NCI-H2196 (cell line): ENCODE measurements around the gene ZCWPW1.
"Not testable (repeated sequence)": the region's sequence is repeated elsewhere in the genome, so short reads cannot be mapped to it uniquely, and the experiment has no call there.

Experiments
- DNase-seq: peaks from one replicate; lab custom pipeline; 2025; ENCODE audit not compliant: unreplicated experiment; lab: John Stamatoyannopoulos, UW

Gene ZCWPW1

DNA sequence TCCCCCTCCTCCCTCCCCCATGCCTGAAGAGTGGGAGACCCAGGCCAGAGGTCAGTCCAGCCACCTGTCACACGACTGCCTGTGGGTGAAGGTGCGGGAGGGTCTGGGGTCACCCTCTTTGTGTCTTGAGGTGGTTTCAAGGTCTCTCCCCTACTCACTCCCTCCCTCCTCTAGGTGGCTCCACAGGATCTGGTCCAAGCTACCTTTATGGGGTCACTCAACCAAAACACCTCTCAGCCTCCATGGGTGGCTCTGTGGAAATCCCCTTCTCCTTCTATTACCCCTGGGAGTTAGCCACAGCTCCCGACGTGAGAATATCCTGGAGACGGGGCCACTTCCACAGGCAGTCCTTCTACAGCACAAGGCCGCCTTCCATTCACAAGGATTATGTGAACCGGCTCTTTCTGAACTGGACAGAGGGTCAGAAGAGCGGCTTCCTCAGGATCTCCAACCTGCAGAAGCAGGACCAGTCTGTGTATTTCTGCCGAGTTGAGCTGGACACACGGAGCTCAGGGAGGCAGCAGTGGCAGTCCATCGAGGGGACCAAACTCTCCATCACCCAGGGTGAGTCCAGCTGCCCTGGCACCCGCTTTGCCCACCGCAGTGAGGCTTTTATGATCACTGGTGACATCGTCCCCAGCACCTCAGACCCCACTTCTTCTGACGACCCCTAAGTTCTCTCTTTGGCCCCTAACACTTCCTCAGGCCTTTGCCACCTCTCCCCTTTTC is 54.5 kb downstream of the ZCWPW1 start:
- not testable (repeated sequence) for DNase-seq

DNA sequence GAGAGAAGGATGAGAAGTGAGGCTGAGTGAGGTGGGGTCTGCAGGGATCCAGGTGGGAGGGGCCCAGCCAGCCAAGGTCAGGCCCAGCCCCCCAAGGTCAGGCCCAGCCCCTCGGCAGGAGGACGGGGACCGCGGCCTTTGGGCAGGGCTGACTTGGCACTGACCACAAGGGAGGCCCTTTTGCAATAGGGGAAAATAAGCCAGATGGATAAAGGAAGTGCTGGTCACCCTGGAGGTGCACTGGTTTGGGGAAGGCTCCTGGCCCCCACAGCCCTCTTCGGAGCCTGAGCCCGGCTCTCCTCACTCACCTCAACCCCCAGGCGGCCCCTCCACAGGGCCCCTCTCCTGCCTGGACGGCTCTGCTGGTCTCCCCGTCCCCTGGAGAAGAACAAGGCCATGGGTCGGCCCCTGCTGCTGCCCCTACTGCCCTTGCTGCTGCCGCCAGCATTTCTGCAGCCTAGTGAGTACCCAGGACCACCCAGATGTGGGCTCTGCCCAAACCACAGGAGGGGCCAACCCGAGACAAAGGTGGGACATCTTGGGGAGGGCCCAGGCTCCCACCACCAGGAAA is 55.2 kb downstream of the ZCWPW1 start, which contains the start of gene PILRA:
Gene PILRA, plus strand, starts transcription at position 227 of the 571 bp plus-strand sequence. Its CDS starts 170 bp downstream, at position 397.
- no peak for DNase-seq

DNA sequence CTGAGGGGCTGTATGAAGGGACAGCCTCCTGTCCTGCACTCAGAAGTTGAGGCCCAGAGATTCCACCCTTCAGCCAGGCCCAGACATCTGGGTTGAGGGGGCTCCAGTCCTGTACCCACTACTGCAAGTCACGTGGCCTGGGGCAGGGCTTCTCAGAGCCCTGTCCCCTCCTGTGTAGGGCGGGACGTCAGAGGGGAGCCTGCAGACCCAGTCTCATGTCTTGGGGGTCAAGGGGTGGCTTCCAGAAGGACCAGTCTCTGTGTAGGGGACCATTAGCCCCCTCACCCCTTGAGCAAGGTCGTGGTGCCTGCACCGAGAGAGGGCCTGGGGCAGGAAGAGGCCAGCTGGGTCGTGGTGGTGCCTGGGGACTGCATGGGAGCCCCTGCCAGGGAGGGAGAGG is 55.8 kb downstream of the ZCWPW1 start:
- no peak for DNase-seq

DNA sequence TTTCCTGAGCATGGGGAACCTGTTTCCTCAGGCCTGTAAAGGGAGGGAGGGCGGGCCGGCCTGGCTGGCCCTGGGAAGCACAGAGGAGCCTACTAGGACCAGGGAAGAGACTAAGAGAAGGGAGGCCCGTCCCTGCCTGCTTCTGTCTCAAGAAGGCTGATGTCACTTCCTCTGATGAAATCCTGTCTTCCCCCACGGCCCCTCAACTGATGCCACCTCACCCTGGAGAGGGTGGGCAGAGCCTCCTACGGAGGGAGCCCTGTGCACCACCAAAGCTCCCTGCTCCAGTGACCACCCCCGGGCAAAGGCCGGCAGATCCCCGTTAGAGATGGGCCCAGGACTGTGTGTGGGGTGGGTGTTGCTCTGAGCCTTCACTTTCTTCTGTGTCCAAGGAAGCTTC is 56.2 kb downstream of the ZCWPW1 start:
- DNase-seq = no peak

DNA sequence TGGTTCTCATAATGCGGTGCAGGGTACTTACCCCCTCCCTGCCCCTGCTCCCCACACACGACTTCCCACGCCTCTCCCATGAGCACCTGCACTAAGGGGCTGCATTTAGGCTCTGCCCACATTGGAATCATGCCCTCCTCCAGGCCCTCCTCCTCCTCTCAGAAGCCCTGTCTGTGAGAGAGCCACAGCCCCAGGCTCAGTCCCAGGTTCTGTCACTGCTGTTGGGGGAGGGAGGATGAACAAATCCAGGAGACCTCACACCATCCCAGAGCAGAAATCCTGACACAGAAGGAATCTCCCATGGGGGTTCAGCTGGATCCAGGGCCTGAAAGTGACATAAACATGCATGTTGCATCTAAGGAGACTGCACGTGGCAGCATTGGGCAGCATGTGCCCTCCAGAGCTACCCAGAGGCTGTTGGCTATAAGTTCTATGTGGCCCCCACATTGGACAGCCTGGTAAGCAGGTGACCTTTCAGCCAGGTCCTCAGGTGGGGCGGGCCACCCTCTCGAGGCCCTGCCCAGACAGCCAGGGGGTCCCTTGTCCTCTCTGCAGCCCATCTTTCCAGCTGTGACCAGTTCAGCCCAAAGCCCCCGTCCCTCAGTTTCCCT is 56.8 kb downstream of the ZCWPW1 start:
- no peak for DNase-seq

DNA sequence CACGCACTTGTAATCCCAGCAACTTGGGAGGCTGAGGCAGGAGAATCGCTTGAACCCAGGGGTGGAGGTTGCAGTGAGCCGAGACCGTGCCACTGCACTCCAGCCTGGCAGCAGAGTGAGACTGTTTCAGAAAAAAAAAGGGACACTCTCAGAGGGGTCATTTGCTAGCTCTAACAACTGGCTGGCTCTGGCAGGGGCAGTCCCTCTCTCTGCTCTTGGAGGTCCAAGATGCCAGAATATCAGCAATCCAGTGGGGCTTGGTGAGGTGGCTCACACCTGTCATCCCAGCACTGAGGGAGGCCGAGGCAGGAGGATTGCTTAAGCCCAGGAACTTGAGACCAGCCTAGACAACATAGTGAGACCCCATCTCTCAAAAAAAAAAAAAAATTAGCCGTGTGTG is 57.8 kb downstream of the ZCWPW1 start:
- DNase-seq = no peak

DNA sequence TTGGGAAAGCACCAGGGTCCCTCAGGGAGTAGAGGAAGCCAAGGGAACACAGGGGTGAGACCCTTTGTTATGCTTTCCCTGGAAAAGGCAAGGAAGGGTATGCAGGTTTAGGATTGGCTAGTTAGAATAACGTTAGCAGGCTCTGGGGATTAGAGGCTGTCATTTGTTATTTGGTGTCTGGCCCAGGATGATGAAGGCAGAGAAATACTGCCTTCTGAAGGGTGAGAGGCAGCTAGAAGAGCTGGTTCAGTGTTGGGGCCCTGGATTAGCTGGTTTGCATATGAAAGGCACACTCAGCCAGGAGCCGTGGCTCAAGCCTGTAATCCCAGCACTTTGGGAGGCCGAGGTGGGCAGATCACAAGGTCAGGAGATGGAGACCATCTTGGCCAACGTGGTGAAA is 58.2 kb downstream of the ZCWPW1 start:
- no peak for DNase-seq

DNA sequence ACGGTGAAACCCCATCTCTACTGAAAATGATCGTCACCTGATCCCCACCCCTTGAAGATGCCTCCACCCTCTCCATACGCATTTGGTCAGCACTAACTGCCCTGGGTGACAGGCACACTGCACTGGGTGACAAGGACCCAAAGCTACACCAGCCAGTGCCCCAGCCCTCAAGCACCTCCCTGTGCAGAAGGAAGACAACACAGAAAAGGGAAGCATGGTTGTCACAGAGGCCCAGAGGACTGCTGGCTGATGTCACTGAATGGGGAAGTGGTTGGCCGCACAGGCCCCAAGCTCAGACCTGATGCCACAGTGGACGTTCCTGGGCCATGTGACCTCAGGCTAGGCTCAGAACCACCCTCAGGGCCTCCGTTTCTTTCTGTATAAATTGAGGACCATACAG is 59.4 kb downstream of the ZCWPW1 start:
- DNase-seq = no peak

DNA sequence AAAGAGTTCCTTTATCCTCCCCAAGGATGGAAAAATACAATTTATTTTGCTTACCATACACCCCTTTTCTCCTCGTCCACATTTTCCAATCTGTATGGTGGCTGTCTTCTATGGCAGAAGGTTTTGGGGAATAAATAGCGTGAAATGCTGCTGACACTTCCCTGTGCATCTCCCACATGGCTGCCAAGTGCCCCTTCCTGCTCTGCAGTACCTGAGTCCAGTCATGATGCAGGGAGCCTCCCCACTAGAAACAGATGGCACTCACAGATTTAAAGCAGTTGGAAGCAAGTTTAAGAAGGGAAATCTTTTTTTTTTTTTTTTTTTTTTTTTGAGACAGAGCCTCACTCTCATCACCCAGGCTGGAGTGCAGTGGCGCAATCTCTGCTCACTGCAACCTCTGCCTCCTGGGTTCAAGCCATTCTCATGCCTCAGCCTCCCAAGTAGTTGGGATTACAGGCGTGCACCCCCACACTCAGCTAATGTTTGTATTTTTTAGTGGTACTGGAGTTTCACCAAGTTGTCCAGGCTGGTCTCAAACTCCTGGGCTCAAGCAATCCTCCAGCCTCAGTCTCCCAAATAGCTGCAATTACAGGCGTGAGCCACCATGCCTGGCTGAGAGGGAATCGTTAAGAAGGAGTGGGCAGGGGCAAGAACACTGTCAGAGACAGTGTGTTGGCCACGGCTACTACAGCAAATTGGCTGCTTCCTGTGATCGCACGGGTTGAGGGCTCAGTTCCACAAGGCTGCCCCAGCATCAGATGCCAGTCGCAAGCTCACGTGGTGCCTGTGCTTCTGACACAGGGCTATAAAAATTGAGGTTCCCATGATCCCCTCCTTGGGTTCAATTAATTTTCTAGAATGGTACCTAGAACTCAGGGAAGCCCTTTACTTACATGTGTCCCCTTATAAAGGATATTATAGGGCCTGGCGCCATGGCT is 60.6 kb downstream of the ZCWPW1 start:
- no peak for DNase-seq

DNA sequence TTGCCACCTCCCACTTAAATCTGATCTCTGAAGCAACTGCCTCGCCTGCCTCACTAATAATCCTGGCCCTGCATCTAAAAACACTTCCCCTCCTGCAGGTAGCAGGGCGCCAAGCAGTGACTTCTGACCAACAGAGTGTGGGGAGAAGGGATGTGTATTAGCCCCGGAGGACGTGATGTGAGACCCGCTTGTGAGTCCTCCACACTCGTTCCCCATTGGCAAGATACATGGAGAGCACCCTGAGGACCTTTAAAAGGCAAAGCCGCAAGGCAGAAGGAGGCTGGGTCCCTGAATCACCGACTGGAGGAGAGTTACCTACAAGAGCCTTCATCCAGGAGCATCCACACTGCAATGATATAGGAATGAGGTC is 61.3 kb downstream of the ZCWPW1 start:
- DNase-seq = no peak

DNA sequence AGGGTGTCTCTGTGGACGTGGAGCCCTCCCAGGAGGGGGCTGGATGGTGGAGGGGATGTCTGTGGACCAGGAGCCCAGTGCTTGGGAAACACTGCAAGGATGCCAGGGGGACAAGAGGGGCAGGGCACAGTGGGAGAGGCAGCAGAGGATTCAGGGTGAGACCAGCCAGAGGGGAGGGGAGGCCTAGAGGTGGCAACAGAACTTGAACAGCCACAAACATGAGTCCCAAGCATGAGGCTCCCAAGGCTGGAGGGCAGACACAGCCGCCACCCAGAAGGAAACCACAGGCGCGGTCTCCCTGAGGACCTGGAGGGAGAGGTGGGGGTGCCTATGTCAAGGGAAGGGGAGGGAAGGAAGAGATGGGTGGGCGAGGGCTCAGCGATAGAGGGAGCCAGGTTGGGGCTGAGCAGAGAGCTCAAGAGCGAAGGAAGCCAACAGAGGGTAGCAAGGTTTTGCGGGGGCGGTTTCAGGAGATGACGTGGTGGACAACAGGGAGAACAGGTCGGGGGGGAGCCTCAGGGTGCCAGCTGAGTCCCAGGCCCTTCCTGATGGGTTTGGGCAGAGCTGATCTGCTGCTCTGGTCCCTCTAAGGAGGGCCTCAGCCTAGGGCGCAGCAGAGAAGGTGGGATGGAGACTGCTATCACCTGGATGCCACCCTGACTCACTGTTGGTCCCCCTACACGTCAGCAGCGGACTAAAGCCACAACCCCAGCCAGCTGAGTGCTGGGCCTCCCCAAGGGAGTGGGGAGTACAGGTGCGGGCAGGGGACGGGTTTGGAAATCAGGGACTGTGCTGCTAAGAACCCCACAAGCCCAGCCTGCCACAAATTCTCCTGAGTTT is 61.9 kb downstream of the ZCWPW1 start:
- no peak for DNase-seq

DNA sequence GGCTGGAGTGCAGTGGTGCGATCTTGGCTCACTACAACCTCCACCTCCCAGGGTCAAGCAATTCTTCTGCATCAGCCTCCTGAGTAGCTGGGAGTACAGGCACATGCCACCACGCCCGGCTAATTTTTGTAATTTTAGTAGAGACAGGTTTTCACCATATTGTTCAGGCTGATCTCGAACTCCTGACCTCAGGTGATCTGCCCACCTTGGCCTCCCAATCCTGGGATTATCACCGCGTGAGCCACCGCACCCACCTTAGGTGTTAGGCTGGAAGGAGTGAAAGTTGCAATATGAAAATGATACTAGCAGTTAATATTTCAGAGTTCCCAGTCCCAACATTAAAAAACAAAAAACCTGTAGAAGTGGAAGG is 62.5 kb downstream of the ZCWPW1 start:
- not testable (repeated sequence) for DNase-seq

DNA sequence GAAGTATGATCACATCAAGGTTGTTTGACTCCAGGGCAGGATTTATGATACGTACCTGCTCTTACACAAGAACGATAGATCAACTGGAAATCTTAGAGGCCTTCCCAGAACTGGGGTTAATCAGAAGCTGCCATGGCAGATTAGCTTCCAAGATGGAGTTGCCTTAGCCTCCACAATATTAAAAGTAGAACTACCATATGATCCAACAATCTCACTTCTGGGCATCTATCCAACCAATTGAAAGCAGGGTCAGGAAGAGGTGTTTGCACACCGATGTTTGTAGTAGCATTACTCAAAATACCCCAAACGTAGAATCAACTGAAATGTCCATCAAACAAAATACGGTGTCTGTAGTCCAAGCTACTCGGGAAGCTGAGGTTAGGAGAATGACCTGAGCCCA is 64.0 kb downstream of the ZCWPW1 start:
- DNase-seq = no peak

DNA sequence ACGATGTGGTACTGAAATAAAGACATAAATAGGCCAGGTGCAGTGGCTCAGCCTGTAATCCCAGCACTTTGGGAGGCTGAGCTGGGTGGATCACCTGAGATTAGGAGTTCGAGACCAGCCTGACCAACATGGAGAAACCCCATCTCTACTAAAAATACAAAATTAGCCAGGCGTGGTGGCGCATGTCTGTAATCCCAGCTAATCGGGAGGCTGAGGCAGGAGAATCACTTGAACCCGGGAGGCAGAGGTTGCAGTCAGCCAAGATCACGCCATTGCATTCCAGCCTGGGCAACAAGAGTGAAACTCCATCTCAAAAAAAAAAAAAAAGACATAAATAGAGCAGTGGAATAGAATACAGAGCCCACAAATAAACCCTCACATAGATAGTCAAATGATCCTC is 64.7 kb downstream of the ZCWPW1 start:
- DNase-seq = not testable (repeated sequence)

DNA sequence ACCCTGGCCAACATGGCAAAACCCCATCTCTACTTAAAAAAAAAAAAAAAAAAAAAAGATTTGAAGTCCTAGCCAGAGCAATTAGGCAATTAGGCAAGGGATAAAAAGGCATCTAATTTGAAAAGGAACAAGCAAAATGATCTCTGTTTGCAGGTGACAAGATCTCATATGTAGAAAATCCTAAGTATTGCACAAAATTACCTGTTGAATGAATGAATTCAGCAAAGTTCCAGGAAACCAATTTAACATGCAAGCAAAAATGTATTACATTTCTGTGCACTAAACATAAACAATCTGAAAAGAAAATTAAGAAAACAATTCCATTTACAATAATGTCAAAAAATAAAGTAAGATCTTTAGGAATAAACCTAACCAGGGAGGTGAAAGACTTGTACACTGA is 65.4 kb downstream of the ZCWPW1 start:
- no peak for DNase-seq

DNA sequence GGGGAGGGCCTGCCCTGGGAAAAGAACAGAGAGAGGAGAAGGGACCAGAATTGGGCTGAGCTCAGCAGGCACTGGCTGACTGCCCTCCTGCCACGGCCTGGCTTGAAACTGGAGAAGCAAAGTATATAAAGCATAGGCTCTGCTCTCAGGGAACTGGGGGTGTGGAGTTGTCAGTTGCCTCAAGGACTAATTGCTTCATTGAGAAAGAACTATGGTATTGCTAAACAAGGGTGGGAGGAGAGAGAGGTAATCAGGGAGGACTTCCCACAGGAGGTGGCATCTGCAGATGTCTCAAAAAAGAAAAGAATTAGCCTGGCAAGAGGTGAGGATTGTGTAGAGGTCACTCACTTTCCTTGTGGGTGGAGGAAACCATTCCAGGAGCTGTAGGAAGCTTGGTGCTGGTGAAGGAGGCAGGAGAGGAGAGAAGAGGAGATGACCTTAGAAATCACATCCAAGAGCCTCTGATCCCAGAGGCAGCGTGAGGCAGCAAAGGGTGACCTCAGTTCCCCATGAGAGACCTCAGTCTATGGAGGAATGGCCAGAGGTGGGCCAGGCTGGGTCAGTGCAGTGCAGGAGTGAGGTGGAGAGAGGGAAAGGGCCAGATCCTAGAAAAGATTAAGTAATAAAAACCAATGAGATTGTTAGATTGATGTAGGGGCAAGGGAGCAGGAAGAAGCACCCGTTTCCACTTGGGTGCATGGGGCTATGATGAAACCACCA is 68.2 kb downstream of the ZCWPW1 start:
- no peak for DNase-seq

DNA sequence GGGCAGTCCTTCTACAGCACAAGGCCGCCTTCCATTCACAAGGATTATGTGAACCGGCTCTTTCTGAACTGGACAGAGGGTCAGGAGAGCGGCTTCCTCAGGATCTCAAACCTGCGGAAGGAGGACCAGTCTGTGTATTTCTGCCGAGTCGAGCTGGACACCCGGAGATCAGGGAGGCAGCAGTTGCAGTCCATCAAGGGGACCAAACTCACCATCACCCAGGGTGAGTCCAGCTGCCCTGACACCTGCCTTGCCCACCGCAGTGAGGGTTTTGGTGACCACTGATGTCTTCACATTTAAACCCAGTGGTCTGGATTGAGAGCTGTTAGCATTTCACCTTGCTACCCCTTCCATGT is 69.7 kb downstream of the ZCWPW1 start:
- DNase-seq = no peak

DNA sequence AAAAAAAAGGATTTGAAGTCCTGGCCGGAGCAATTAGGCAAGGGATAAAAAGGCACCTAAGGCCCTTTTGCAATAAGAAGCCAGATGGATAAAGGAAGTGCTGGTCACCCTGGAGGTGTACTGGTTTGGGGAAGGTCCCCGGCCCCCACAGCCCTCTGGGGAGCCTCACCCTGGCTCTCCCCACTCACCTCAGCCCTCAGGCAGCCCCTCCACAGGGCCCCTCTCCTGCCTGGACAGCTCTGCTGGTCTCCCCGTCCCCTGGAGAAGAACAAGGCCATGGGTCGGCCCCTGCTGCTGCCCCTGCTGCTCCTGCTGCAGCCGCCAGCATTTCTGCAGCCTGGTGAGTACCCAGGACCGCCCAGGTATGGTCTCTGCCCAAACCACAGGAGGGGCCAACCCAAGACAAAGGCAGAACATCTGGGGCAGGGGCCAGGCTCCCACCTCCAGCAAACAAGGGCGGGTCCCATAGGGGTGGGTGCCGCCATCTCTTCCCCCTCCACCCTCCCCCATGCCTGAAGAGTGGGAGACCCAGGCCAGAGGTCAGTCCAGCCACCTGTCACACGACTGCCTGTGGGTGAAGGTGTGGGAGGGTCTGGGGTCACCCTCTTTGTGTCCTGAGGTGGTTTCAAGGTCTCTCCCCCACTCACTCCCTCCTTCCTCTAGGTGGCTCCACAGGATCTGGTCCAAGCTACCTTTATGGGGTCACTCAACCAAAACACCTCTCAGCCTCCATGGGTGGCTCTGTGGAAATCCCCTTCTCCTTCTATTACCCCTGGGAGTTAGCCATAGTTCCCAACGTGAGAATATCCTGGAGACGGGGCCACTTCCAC is 70.3 kb downstream of the ZCWPW1 start, which contains the start of gene PILRB:
Gene PILRB, plus strand, starts transcription at position 91 of the 830 bp plus-strand sequence. Its CDS starts 186 bp downstream, at position 277.
- DNase-seq = no peak

DNA sequence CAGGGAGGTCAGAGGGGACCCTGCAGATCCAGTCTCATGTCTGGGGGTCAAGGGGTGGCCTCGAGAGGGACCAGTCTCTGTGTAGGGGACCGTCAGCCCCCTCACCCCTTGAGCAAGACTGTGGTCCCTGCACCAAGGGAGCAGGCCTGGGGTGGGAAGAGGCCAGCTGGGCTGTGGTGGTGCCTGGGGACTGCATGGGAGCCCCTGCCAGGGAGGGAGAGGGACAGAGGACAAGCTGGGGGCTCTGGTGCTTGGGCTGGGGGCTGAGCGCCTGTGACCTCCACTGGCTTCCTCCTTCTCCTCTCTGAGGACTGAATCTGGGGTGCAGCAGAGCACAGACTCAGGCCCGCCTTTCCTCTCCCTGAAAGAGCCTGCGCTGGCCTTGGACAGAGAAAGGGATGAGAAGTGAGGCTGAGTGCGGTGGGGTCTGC is 71.4 kb downstream of the ZCWPW1 start:
- DNase-seq = no peak
